M059J (cell line): ENCODE results near the gene CDA. TPM values are rescaled to one million over a fixed set of nuclear protein-coding genes. Genes with fewer than 3 reads are reported as not detected.

ENCODE experiments used
- DNase-seq: peaks from one replicate; pipeline ENCODE4 v3.0.0-alpha.2; 2012; ENCODE audit warnings: low read depth
- total RNA-seq: library from RNA; depleted of rRNA; stranded (reverse); fragments of >200 nt; shearing (Covaris generic); gene quantifications from 2 replicates; pipeline ENCODE4 v1.2.3, GENCODE V29; 2014

Gene CDA
- total RNA-seq, 1 experiment from 2014 or later: 1.1 TPM

- peak; percentile 87 for DNase-seq
Observed at GRCh38 chr1:20615946-20616846, 27.3 kb downstream of the CDA start.

GRCh38 chr1:20616847-20617487, 28.1 kb downstream of the CDA start:
- no peak for DNase-seq

- DNase-seq: no peak
Observed at GRCh38 chr1:20618550-20618949, 29.7 kb downstream of the CDA start.

- DNase-seq: no peak
Observed at GRCh38 chr1:20619999-20620398, 31.1 kb downstream of the CDA start.

- no peak for DNase-seq
Observed at GRCh38 chr1:20621012-20621411, 32.1 kb downstream of the CDA start.

- DNase-seq: no peak
Observed at GRCh38 chr1:20624709-20625108, 35.8 kb downstream of the CDA start.

GRCh38 chr1:20625176-20626097, 36.5 kb downstream of the CDA start:
- no peak for DNase-seq

GRCh38 chr1:20626098-20626427, 37.2 kb downstream of the CDA start:
- no peak for DNase-seq

- peak; percentile 47 for DNase-seq
Observed at GRCh38 chr1:20626524-20626923, 37.6 kb downstream of the CDA start.

- DNase-seq: no peak
Observed at GRCh38 chr1:20630729-20631128, 41.8 kb downstream of the CDA start.

- no peak for DNase-seq
Observed at GRCh38 chr1:20632386-20632785, 43.5 kb downstream of the CDA start.

- DNase-seq: peak; percentile 75
Observed at GRCh38 chr1:20633190-20634064, 44.5 kb downstream of the CDA start, which contains the start of gene PINK1. TSS of gene PINK1 (plus strand) at chr1:20633458. CDS start at chr1:20633549, 91 bp downstream.

- DNase-seq: no peak
Observed at GRCh38 chr1:20634065-20634593, 45.2 kb downstream of the CDA start.

GRCh38 chr1:20634594-20635084, 45.7 kb downstream of the CDA start:
- peak; percentile 85 for DNase-seq

- no peak for DNase-seq
Observed at GRCh38 chr1:20636785-20637347, 48.0 kb downstream of the CDA start.

GRCh38 chr1:20640183-20640597, 51.3 kb downstream of the CDA start:
- peak; percentile 54 for DNase-seq

GRCh38 chr1:20641975-20642374, 53.1 kb downstream of the CDA start:
- DNase-seq: no peak

GRCh38 chr1:20643080-20643479, 54.2 kb downstream of the CDA start:
- no peak for DNase-seq

- DNase-seq: no peak
Observed at GRCh38 chr1:20644416-20644815, 55.5 kb downstream of the CDA start.

GRCh38 chr1:20645414-20645813, 56.5 kb downstream of the CDA start:
- DNase-seq: no peak
